Left renal pelvis (tissue), 4 donors: ENCODE data around the gene NUS1. TPM values are rescaled to one million over a fixed set of nuclear protein-coding genes. Genes with fewer than 3 reads are reported as not detected.
"Not testable (repeated sequence)": the region's sequence is repeated elsewhere in the genome, so short reads cannot be mapped to it uniquely, and the experiment has no call there.

Experiments
- DNase-seq, 4 donors: peaks; one replicate each; pipeline ENCODE4 v3.0.0-alpha.2; 2013; ENCODE audit warnings: low read depth in 4 of 4, low spot score in 3 of 4
- polyA plus RNA-seq, 4 donors: library from polyadenylated mRNA; unstranded; fragments of 120-200 nt; gene quantifications; one replicate each; pipeline ENCODE4 v1.2.1, GENCODE V29; 2013; ENCODE audit not compliant: insufficient read length in 4 of 4

NUS1 gene
- 10 to 100 TPM; 46.5 to 67.5 (median 55.8) TPM for polyA plus RNA-seq

- peak; percentile 87 to 96 (median 92) for DNase-seq
Observed at GRCh38 chr6:117674991-117675657, at the start of gene NUS1. TSS of gene NUS1 (plus strand) at chr6:117675469. CDS start at chr6:117675671, 202 bp downstream.

GRCh38 chr6:117627533-117627932, 47.7 kb upstream of the NUS1 start:
- DNase-seq = no peak

GRCh38 chr6:117629119-117629660, 46.1 kb upstream of the NUS1 start:
- DNase-seq = no peak

GRCh38 chr6:117637770-117638169, 37.5 kb upstream of the NUS1 start:
- no peak for DNase-seq

GRCh38 chr6:117642976-117643375, 32.3 kb upstream of the NUS1 start:
- DNase-seq = no peak

- not testable (repeated sequence) for DNase-seq
Observed at GRCh38 chr6:117651984-117652383, 23.3 kb upstream of the NUS1 start.

GRCh38 chr6:117653949-117654348, 21.3 kb upstream of the NUS1 start:
- DNase-seq = no peak

- DNase-seq = no peak
Observed at GRCh38 chr6:117655380-117655779, 19.9 kb upstream of the NUS1 start.

- no peak for DNase-seq
Observed at GRCh38 chr6:117666881-117667280, 8.4 kb upstream of the NUS1 start.

- no peak for DNase-seq
Observed at GRCh38 chr6:117668736-117669135, 6.5 kb upstream of the NUS1 start.

GRCh38 chr6:117674503-117674902, 766 bp upstream of the NUS1 start:
- DNase-seq = no peak

- DNase-seq = not testable (repeated sequence)
Observed at GRCh38 chr6:117675658-117676301, 511 bp downstream of the NUS1 start.

- DNase-seq = no peak
Observed at GRCh38 chr6:117676577-117677218, 1.4 kb downstream of the NUS1 start.

- no peak for DNase-seq
Observed at GRCh38 chr6:117677553-117678141, 2.4 kb downstream of the NUS1 start.

- no peak for DNase-seq
Observed at GRCh38 chr6:117681162-117681741, 6.0 kb downstream of the NUS1 start.

GRCh38 chr6:117684749-117685148, 9.5 kb downstream of the NUS1 start:
- DNase-seq = no peak

- no peak for DNase-seq
Observed at GRCh38 chr6:117685359-117685758, 10.1 kb downstream of the NUS1 start.

GRCh38 chr6:117687021-117687648, 11.9 kb downstream of the NUS1 start:
- no peak for DNase-seq

- not testable (repeated sequence) for DNase-seq
Observed at GRCh38 chr6:117689584-117689983, 14.3 kb downstream of the NUS1 start.

GRCh38 chr6:117706504-117706903, 31.2 kb downstream of the NUS1 start:
- no peak for DNase-seq
